OCI-LY3 (cell line): Measurements from ENCODE around the gene EIPR1.
A peak's percentile ranks its signal among the peaks of the same experiment; 100 is the strongest.

Experiments
- H2AFZ ChIP-seq: fragments of 200-600, 300-600 bp; shearing (Covaris generic); 2 replicates; pipeline ENCODE4 v1.6.0; 2014; ENCODE audit warnings: antibody characterized with exemption, low read depth, low read length
- H3K27ac ChIP-seq: fragments of 200-600, 300-600 bp; sonication (generic); 2 replicates; pipeline ENCODE4 v1.5.1; 2014; ENCODE audit warnings: mild to moderate bottlenecking, low read length, moderate library complexity, mixed read lengths
- H3K27me3 ChIP-seq: fragments of 200-600, 300-600 bp; sonication (generic); 2 replicates; pipeline ENCODE4 v1.6.1; 2014; ENCODE audit warnings: low read depth, low read length, mixed read lengths
- H3K36me3 ChIP-seq: fragments of 200-600, 300-600 bp; sonication (generic); replicated peaks from 2 replicates; pipeline ENCODE3; 2014; ENCODE audit warnings: low read depth, low read length, mixed read lengths
- H3K4me1 ChIP-seq: fragments of 300-600, 200-600 bp; sonication (generic); 2 replicates; pipeline ENCODE4 v1.6.1; 2014; ENCODE audit warnings: low read length, mixed read lengths
- H3K4me2 ChIP-seq: fragments of 200-600, 300-600 bp; sonication (generic); 2 replicates; pipeline ENCODE4 v1.6.1; 2014; ENCODE audit warnings: low read length, mixed read lengths
- H3K4me3 ChIP-seq: fragments of 300-600, 200-600 bp; sonication (generic); 2 replicates; pipeline ENCODE4 v1.5.1; 2014; ENCODE audit warnings: antibody characterized with exemption, mild to moderate bottlenecking, low read length, moderate library complexity
- H3K79me2 ChIP-seq: fragments of 300-600, 200-600 bp; shearing (Covaris generic); 2 replicates; pipeline ENCODE4 v1.6.1; 2014; ENCODE audit warnings: mild to moderate bottlenecking, low read length, mixed read lengths
- H3K9ac ChIP-seq: fragments of 300-600, 200-600 bp; shearing (Covaris generic); 2 replicates; pipeline ENCODE4 v1.6.0; 2014; ENCODE audit warnings: mild to moderate bottlenecking, low read length, moderate library complexity
- H3K9me3 ChIP-seq: fragments of 200-600, 300-600 bp; shearing (Covaris generic); 2 replicates; pipeline ENCODE4 v1.6.1; 2014; ENCODE audit warnings: low read length, mixed read lengths; ENCODE audit not compliant: insufficient read depth
- H4K20me1 ChIP-seq: fragments of 200-600, 300-600 bp; sonication (generic); 2 replicates; pipeline ENCODE4 v1.6.1; 2016; ENCODE audit warnings: low read length, mixed read lengths; ENCODE audit not compliant: insufficient read depth
- CTCF ChIP-seq: fragments of 200-600, 300-600 bp; sonication (generic); IDR thresholded peaks from 2 replicates; pipeline ENCODE4 v1.5.1; 2014; ENCODE audit warnings: antibody characterized with exemption, low read length, low read depth
- EZH2phosphoT487 ChIP-seq: fragments of 200-600 bp; shearing (Covaris generic); IDR thresholded peaks from 2 replicates; pipeline ENCODE4 v1.6.1; 2018; ENCODE audit warnings: antibody characterized with exemption, mixed run types, low read depth

EIPR1 gene

GRCh38 chr2:3405876-3406275, 28.3 kb upstream of the EIPR1 start:
- peaks cover 56% of the 10 kb centered on the region for H3K79me2 ChIP-seq
- H3K27ac ChIP-seq = peak overlapping the region; percentile 13; the same call in 1 of the 2 replicates
- 0 out of 2 replicates have a peak, but pooled peaks cover 4% of the 10 kb centered on the region for H3K9me3 ChIP-seq
- H4K20me1 ChIP-seq = no peaks in the 10 kb centered on the region
- no peak overlapping the region for H3K4me2 ChIP-seq
- no peaks in the 10 kb centered on the region for H3K27me3 ChIP-seq
- no peak overlapping the region for H3K9ac ChIP-seq
- H2AFZ ChIP-seq = no peak overlapping the region
- peaks cover 51% of the 10 kb centered on the region for H3K4me1 ChIP-seq
- H3K36me3 ChIP-seq = peaks cover 63% of the 10 kb centered on the region
- no peak for TF ChIP-seq EZH2phosphoT487
- no peak for TF ChIP-seq CTCF
- H3K4me3 ChIP-seq = no peak overlapping the region

GRCh38 chr2:3405307-3405706, 27.7 kb upstream of the EIPR1 start:
- no peak overlapping the region for H3K9ac ChIP-seq
- H3K36me3 ChIP-seq = peaks cover 65% of the 10 kb centered on the region
- TF ChIP-seq EZH2phosphoT487 = no peak
- no peak for TF ChIP-seq CTCF
- peak overlapping the region; percentile 99; the same call in 1 of the 2 replicates for H3K27ac ChIP-seq
- H4K20me1 ChIP-seq = no peaks in the 10 kb centered on the region
- no peaks in the 10 kb centered on the region for H3K27me3 ChIP-seq
- H2AFZ ChIP-seq = no peak overlapping the region
- peaks cover 47% of the 10 kb centered on the region for H3K4me1 ChIP-seq
- peaks cover 55% of the 10 kb centered on the region for H3K79me2 ChIP-seq
- H3K4me3 ChIP-seq = no peak overlapping the region
- 0 out of 2 replicates have a peak, but pooled peaks cover 4% of the 10 kb centered on the region for H3K9me3 ChIP-seq
- no peak overlapping the region for H3K4me2 ChIP-seq

- peak overlapping the region; percentile 88 for H3K9ac ChIP-seq
- H3K9me3 ChIP-seq = 0 out of 2 replicates have a peak, but pooled peaks cover 4% of the 10 kb centered on the region
- H3K36me3 ChIP-seq = peaks cover 65% of the 10 kb centered on the region
- TF ChIP-seq CTCF (no peak), EZH2phosphoT487 (no peak)
- H3K4me3 ChIP-seq = peak overlapping the region; percentile 68
- H3K27ac ChIP-seq = peak overlapping the region; percentile 99
- H3K27me3 ChIP-seq = no peaks in the 10 kb centered on the region
- peak overlapping the region; percentile 95 for H3K4me2 ChIP-seq
- H3K79me2 ChIP-seq = peaks cover 51% of the 10 kb centered on the region
- no peak overlapping the region for H2AFZ ChIP-seq
- peaks cover 38% of the 10 kb centered on the region for H3K4me1 ChIP-seq
- H4K20me1 ChIP-seq = no peaks in the 10 kb centered on the region
Observed at GRCh38 chr2:3404349-3404894, 26.8 kb upstream of the EIPR1 start.

GRCh38 chr2:3403587-3404334, 26.1 kb upstream of the EIPR1 start:
- Histone ChIP-seq H2AFZ (no peak overlapping the region), H3K27ac (peak overlapping the region; percentile 99), H3K4me1 (peaks cover 31% of the 10 kb centered on the region), H3K36me3 (peaks cover 58% of the 10 kb centered on the region), H3K9me3 (0 out of 2 replicates have a peak, but pooled peaks cover 4% of the 10 kb centered on the region), H4K20me1 (no peaks in the 10 kb centered on the region), H3K4me3 (peak overlapping the region; percentile 68), H3K27me3 (no peaks in the 10 kb centered on the region), H3K9ac (peak overlapping the region; percentile 88), H3K4me2 (peak overlapping the region; percentile 95), H3K79me2 (peaks cover 54% of the 10 kb centered on the region)
- TF ChIP-seq EZH2phosphoT487 (no peak), CTCF (no peak)
